Cortex of kidney (tissue), 1 donor: Measurements from ENCODE around the gene PHLDB1.
"Not testable (repeated sequence)": the region's sequence is repeated elsewhere in the genome, so short reads cannot be mapped to it uniquely, and the experiment has no call there.

Experiments used
- DNase-seq: peaks from one replicate; lab custom pipeline; 2025; lab: John Stamatoyannopoulos, UW

PHLDB1 gene

DNA sequence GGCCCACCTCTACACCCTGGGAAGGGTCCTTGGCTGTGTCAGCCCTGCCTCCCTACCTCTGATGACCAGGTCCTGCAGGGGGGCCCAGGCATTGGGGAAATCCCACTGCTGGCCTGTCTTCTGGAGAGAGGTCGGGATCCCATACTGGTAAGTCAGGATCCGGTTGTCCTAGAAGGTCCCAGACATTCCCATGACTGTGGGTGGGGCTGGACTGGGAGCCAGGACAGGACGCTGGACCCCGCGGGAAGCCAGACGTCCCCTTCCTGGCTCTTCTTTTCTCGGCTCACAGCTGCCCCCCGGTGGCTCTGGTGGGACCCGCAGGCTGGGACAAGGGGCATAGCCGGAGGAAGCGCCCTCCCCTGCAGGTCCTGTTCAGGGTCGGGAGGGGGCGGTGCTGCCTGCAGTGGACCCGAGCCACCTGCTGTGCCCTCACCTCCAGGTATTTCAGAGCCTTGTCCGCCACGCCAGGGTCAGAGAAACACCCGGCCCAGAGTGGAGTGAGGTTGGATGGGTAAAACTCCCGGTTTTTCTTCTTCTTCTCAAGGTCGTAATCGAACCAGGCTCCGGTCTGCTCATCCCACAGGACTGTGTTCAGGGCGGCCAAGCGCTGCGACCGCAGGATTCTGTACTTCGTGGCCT, 52.0 kb downstream of the PHLDB1 start:
- DNase-seq, result no peak

DNA sequence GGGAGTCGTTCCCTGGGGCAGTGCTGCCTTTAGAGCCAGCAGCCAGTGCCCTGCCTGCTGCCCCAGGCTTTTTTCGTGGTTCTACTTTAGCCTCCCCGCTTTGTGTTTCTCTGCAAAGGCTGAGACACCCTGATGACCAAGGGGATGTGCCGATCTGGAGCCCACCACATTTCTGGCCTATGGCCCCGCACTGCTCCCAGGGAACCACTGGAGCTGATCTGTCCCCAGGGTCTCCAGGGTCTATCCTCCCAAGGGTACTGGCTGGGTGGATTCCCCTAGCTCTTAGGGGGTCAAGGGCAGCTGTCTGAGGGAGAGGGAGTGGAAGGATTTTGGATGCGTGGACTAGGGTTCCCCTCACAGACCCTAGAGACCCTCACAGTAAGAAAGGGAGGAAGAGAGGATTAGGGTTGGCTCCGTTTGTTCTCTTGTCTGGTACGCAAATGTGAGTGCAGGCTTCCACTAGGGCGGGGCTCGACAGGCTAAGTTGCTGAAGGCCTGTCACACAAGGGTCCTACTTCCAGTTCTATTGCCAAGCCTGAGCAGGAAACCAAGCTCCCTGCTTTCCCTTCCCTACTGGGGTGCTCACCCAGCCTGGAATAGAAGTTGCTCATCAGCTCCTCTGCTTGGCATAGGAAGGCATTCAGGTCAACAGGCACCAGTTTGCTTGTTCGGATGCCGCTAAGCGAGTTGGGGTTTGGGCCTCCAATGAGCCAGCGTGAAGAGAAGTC, 52.7 kb downstream of the PHLDB1 start:
- DNase-seq, result no peak

DNA sequence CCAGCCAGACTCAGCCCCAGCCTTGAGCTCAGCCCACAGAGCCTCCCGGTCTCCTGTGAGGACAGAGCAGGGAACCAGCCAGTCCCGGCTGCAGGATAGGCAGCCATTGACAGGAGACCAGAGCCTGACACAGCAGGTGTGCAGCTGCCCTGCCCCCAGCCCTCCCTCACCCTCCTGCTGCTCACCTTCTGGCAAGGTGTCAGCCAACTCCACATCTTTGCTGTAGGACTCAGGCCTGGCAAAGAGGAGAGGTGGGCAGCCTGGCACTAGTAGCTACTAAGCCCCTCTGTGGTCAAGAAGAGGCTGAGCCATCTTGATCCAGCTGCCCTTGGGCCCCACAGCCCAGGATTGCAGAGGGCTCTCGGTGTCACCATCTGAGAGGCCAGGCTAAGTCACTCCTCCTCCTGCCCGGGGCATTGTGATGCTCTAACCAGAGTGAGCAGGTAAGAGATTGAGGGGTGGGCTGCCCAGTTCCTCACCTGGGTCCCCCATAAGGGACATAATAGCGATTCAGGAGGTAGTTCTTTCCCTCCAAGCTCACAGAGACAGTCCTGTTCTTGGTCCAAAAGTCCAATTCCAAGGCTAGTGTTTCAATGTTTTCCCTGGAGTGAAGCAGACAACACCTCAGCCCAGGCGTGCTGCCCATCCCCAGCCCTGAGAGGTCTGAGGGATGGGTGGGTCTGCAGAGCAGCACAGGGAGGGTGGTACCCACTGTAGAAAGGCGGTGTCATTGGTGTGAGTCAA, 53.4 kb downstream of the PHLDB1 start:
- DNase-seq, result no peak

DNA sequence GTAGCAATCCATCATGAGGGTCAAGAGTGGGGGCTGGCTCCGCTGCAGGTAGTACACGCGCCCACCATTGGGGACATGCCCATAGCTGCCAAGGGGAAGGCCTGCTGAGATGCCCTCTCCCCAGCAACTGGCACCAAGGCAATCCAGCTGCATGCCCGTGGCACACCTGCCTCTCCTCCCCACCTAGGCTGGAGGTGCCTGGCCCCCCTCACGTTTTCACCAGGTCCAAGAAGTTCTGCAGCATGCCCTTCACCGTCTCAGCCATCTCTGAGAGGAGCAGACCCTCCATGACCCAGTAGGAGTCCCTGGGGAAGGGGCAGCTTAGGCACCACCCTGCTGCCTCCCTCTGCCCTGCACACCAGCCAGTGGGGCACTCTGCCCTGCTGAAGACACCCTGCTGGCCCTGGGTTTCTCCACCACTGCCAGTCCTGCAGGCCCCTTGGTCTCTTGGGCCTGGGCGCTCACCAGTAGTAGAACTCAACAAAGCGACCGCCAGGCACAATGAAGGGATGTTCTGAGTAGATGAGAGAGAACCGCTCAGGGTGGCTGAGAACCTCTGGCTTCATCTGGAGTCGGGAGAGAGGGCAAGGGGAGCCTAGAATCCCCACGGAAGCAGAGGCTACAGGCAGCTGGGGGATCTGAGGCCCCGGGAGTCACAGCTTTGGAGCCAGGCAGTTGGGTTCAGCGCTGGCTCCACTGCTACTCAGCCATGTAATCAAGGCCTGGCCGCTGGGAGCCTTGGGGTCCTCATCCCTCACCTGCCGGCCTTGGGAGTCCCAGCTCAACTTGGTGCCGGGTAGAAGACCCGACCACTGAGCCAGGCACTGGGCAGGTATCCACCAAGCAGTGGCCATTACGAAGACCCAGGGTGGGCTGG, 54.2 kb downstream of the PHLDB1 start:
- DNase-seq, result no peak

DNA sequence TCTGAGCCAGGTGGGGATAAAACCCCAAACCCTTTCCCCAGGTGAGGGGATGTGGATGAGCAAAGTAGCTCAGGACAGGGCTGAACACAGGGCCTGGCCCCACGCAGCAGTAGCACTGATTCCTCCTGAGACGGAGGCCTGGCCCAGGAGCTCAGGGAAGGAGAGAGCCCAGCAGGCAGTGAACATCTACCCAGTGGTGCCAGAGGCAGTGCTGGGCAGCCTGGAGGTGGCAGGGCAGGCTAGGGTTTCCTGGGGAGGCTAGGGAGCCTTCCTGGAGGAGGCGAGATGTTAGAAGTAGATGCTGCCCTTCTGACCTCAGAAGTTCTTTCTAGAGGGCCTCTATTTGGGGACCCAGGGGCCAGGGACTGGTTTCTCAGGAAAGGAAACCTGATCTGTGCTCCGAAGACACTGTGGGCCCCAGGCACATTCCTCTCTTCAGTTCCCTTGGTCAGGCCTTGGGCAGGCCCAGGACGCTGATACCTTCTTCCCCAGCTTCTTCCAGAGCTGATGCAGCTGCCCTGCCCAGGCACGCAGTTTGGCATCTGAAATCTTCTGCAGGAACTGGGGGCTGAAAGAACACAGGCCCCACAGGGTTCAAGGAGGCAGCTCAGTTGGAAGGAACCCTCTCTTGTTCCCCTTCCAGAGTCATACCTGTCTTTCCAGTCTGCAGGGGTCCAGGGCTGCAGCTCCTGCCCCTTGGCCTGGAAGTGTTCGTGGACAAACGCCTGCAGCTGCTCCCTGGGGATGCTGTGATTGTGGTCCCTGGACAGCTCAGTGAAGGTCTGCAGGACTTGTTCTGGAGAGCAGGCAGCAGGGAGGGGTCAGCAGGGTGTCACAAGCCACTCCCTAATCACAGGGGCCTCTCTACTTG, 55.2 kb downstream of the PHLDB1 start:
- DNase-seq, result no peak

DNA sequence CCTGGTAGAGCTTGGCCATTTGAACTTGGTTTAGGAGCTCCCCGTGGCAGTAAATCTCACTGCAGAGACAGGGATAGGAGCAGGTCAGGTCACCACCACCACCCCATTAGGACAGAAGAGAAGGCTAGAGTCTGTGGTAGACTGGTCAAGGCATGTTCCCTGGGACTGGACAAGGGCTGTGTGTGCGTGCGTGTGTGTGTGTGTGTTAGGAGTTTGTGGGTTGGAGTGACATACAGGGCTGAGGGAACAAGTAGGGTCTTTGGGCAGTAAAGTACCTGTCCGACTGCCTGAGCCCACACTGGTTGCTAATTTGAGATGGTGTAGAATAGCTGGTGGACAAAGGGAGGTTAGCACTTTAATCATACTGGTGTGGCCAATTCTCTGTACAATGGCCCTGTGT, 56.0 kb downstream of the PHLDB1 start:
- no peak for DNase-seq

DNA sequence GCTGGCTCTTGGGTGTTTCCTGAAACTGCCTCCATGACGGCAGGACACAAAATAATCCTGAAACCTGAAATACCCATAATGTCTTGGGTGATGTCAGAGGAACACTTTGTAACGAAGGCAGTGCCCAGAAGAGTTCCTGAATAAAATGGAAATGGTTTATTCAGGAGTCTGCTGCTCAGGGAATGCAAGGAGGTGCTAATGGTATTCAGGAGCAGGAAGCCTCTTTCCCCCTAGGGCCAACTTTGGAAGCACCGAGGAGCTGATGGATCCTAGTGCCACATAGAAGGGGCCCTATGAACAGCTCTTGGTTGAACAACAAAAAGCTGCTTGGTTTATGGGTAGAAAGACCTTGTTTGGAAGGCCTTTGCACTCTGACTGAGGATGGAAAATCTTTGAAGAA, 56.5 kb downstream of the PHLDB1 start:
- DNase-seq, result no peak

DNA sequence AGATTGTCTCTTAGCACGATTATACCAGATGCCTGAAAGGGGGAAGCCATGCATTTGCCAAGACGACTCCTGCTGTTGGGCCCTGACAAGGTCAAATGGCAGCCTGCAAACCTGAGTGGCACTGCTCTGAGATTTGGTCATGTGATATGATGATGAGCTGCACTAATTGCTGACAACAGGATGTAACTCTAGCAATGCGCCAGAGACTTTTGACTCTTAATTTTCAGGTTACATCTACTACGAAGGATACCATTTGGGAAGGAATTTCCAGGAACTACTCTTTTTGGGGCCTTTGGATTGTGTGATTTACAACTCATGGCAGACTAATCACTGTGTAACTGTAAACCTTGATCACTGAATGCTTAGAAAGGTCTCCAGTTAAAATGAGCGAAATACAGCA, 59.0 kb downstream of the PHLDB1 start:
- DNase-seq, result no peak

DNA sequence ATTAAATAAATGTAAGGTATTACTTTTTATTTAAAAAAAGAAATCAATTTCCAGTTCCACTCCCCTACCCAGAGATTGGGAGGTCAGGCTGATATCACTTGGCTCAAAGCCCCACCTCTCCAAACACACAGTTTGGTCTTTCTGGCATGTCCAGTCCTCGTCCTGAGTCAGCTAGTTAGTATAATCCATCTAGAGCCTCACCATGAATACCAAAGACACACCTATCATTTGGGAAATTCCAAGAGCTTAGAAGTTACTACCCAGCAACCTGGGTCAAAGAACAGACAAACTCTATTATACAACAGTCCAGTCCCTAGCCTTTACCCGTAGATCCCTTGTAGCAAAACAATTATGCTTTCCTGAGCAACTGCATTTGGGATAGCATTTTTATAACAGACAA, 62.6 kb downstream of the PHLDB1 start:
- no peak for DNase-seq

DNA sequence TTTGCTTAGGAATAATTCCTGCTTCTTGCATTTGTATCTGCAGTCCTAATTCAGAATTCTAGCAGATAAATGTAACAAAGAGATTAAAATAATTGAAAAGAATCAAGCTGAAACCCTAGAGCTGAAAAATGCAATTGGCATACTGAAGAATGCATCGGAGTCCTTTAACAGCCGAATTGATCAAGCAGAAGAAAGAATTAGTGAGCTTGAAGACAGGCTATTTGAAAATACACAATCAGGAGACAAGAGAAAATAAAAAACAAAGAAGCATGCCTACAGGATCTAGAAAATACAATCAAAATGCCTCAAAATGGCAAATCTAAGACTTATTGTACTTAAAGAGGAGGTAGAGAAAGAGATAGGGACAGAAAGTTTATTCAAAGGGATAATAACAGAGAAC, 63.8 kb downstream of the PHLDB1 start:
- DNase-seq, result no peak

DNA sequence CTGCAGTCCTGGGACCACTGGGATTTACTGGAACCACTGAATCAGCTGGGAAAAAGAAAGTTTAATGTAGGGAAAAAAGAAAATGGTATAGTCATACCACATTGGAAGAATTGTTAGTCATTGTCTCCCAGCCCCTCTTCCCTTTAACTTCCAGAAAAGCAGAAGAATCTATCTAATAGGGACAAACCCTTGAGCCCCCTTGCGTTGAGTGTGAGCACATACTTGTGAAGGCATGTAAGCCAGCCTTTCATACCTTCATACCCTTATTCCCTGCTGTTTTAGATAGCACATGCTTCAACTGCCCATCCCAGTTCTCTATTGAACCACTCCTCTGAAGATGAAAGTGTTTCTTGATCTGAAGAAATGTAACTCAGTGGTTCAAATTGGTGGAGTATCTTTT, 65.4 kb downstream of the PHLDB1 start:
- no peak for DNase-seq

DNA sequence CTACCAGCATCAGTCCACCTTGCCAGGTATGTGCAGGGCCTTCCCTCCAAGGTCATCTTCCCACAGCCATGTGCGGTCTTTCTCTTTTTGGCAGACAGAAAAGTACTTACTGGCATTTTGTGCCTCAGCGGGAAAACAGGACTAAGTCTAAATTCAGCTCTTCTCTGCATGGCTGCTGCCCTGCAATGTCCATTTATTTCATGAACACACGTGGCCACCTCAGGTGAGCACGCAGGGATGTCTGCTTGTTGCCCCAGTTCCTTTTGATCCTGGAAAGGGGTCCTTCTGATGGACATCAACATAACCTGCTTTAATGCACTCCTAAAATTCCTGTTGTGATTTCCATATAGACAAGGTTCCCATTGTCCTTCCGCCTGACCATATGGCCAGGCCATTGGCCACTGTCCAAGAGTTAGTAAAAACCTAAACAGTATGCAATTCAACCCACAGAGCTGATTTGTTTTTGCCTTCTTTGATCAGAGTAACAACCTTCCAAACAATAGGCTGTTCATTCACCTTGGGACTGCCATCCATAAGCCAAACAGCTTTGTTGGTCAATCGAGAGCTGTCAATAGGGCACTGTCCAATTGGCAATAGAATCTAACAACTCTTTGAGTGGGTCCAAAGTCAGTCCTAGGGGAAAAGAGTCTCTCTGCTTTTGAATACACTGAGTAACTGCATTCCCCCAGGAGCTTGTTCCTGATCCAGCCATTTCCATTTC, 66.1 kb downstream of the PHLDB1 start:
- DNase-seq, result no peak

DNA sequence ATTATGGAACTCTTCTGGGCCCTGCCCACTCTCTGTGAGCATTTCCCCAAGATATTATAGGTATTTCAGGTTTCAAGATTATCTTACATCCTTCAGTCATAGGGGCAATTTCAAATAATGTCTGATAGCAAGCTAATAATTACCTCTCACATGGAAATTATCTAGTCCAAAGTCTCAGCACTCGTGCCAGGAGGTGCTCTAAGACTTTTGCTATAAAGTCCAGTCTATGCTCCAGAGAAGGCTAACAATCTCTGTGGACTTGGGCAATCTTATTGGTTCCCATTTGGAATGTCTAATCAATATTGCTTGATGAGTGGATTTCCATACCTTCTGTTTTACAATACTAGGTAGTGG, 66.6 kb downstream of the PHLDB1 start:
- no peak for DNase-seq

DNA sequence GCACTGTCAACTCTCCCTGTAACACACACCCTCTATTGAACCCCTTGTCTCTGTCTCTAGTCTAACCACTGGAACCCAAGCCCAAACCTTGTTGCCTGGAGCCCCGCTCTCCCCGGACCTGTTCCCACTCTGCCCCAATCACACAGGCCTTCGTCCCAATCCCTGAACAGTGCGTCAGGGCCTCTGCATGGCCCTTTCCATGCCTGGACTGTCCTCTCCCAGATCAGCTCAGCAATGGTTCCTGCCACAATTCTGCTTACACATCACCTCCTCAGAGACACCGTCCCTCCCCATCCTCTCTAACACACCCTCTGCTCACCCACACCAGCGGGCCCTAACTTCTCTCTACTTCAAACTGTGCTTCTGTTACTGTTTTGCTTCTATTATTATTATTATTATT, 70.6 kb downstream of the PHLDB1 start:
- no peak for DNase-seq

DNA sequence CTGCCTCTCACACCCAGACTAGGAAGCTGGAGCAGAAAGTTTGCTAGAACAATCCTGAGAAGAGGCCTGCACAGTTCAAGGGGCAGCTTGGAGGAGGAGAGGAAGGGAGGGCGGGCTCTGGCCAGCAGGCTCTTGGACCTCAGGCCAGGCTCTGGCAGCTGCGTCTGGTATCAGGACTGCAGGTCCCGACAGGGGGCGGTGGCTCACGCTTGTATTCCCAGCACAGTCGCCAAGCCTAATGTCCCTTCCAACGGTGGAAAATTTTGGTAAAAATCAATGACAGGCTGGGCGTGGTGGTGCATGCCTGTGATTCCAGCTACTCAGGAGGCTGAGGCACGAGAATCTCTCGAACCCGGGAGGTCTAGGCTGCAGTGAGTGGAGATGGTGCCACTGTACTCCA, 71.5 kb downstream of the PHLDB1 start:
- not testable (repeated sequence) for DNase-seq

DNA sequence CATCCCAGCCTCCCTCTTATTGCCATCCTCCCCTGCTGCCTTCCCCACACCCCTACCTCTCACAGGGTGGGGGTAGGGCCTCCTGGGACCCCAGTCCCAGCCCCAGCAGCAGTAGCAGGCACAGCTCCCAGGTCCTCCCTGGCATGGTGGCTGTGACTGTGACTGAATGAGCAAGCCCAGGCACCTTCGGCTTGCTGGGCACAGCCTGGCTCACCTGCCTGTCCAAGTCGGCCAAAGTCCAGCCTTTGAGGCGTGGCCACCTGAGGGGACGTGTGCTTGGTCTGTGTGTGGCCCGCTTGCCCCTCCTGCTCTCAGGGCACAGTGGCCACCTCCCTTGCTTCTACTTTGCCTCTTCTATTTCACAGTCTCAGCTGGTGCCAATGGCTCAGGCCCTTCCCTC, 72.1 kb downstream of the PHLDB1 start, which contains the start of gene TREH:
TSS of gene TREH (minus strand) at position 168 of the 400 bp plus-strand sequence. CDS start at position 145, 23 bp downstream.
- no peak for DNase-seq

DNA sequence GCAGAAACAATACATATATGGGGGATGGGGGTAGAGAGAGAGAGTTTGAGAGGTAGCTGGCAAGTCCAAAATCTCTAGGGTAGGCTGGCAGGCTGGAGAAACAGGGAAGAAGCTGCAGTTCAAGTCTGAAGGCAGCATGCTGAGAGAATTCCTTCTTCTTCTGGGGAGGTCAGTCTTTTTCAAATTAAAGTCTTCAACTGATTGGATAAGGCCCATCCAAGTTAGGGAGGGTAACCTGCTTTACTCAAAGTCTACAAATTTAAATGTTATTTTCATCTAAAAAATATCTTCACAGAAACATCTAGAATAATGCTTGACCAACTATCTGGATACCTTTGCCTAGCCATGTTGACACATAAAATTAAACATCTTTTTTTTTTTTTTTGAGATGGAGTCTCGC, 75.0 kb downstream of the PHLDB1 start:
- DNase-seq, result no peak

DNA sequence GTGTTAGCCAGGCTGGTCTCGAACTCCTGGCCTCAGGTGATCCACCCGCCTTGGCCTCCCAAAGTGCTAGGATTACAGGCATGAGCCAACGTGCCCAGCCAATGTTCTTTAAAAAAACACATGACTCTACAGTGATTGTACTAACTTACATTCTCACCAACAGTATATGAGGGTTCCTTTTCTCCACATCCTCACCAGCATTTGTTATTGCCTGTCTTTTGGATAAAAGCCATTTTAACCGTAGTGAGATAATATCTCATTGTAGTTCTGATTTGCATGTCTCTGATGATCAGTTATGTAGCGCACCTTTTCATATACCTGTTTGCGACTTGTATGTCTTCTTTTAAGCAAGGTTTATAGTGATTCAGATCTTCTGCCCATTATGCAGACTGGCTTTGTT, 75.5 kb downstream of the PHLDB1 start:
- DNase-seq, result not testable (repeated sequence)

DNA sequence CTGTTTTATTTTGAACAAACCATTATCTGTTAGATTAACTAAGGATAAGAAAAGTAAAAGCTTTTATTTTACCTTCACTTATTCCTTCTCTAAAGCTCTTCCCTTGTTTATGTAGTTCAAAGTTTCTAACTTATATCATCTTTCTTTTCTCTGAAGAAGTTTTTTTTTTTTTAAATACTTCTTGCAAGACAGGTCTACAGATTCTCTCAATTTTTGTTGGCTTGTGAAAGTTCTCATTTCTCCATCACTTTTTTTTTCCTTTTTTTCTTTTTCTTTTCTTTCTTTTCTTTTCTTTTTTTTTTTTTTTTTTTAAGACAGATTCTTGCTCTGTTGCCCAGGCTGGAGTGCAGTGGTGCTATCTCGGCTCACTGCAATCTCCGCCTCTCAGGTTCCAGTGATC, 76.8 kb downstream of the PHLDB1 start:
- DNase-seq, result no peak

DNA sequence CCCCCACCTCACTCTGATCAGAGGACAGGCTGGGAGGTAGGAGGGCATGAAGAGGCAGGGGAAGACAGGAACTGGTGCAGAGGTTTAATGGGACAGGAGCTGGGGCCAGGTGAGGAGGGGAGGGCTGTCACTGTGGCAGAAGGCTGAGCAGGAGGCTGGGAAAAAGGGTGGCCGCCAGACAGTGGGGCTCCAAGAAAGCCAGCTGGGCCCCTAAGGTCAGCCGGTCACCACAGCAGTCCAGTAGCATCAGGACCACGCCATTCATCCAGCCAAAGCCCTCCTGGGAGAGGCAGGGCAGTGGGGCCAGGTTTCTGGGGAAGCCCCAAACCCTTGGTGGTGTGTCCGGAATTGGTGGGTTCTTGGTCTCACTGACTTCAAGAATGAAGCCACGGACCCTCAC, 80.5 kb downstream of the PHLDB1 start:
- no peak for DNase-seq

DNA sequence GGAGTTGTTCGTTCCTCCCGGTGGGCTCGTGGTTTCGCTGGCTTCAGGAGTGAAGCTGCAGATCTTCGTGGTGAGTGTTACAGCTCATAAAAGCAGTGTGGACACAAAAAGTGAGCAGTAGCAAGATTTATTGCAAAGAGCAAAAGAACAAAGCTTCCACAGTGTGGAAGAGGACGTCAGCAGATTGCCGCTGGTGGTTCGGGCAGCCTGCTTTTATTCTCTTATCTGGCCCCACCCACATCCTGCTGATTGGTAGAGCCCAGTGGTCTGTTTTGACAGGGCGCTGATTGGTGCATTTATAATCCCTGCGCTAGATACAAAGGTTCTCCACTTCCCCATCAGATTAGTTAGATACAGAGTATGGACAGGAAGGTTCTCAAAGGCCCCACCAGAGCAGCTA, 80.9 kb downstream of the PHLDB1 start:
- not testable (repeated sequence) for DNase-seq
